Peyer's patch (tissue), 4 donors: ENCODE data around the gene MYH13.

Source experiments
- CTCF ChIP-seq, 6 experiments: fragments of 450-650 bp in 4 of 6; fragments of 200-600 bp in 2 of 6; sonication (generic) in 1 of 6; IDR thresholded peaks; one replicate each; pipeline ENCODE4 v1.5.1; 2017 to 2019; ENCODE audit warnings: antibody characterized with exemption in 6 of 6, mild to moderate bottlenecking in 3 of 6, moderate library complexity in 1 of 6
- POLR2A ChIP-seq, 2 donors: fragments of 450-650 bp; IDR thresholded peaks; one replicate each; pipeline ENCODE4 v1.5.1; 2017; ENCODE audit warnings: antibody characterized with exemption in 2 of 2, mild to moderate bottlenecking in 2 of 2, moderate library complexity in 2 of 2

DNA sequence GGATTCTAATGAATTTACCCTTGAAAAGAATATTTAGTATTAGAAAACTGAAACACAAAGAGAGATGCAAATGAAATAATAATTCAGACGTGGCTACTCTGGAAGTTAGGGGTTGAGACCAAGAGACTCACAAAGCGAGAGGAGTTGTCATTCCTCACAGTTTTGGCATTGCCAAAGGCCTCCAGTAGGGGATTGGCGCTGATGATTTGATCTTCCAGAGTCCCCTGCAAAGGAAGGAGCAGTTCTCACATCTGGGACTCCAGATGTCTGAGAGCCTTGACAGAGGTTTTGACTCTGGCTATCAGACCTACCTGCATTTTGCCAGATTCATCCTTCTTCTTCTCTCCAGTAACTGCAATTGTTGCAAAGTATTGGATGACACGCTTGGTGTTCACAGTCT lies 42.4 kb upstream of the MYH13 start:
- TF ChIP-seq CTCF (IDR thresholded peaks at IDR 0.05) (no peak), POLR2A (IDR thresholded peaks at IDR 0.05) (no peak)
